Progenitor cell of endocrine pancreas (in vitro differentiated cells): ENCODE results near the gene NUDT13. TPM values are rescaled to one million over a fixed set of nuclear protein-coding genes. Genes with fewer than 3 reads are reported as not detected.

Source experiments
- DNase-seq: peaks from one replicate; pipeline ENCODE4 v3.0.0; 2021; ENCODE audit warnings: low spot score; ENCODE audit not compliant: unreplicated experiment
- H3K27ac Mint-ChIP-seq: 2 replicates; pipeline ENCODE4 v1.8.0; 2021; ENCODE audit warnings: mild to moderate bottlenecking, moderate library complexity, mixed read lengths
- H3K27me3 Mint-ChIP-seq: 2 replicates; pipeline ENCODE4 v1.8.0; 2021; ENCODE audit warnings: mixed read lengths
- H3K36me3 Mint-ChIP-seq: 2 replicates; pipeline ENCODE4 v1.8.0; 2022; ENCODE audit warnings: mixed read lengths; ENCODE audit not compliant: insufficient read depth
- H3K4me1 Mint-ChIP-seq: 2 replicates; pipeline ENCODE4 v1.8.0; 2021; ENCODE audit warnings: low read depth, mixed read lengths
- H3K4me3 Mint-ChIP-seq: 2 replicates; pipeline ENCODE4 v1.8.0; 2021; ENCODE audit warnings: low read depth, mild to moderate bottlenecking, moderate library complexity, mixed read lengths
- H3K9me3 Mint-ChIP-seq: 2 replicates; pipeline ENCODE4 v1.8.0; 2021; ENCODE audit warnings: low read depth, mixed read lengths
- CTCF ChIP-seq: fragments of 200-600 bp; sonication (generic); IDR thresholded peaks from one replicate; pipeline ENCODE4 v1.5.0; 2021; ENCODE audit warnings: antibody characterized with exemption, mild to moderate bottlenecking; ENCODE audit not compliant: unreplicated experiment
- total RNA-seq: library from RNA; stranded (reverse); gene quantifications from 2 replicates; pipeline ENCODE4 v1.2.1, GENCODE V29; 2021

Gene NUDT13
- total RNA-seq, 1 donor from 2014 or later = 3.7 TPM

GRCh38 chr10:73086816-73087215 is 23.4 kb upstream of the NUDT13 start:
- no peak for TF ChIP-seq CTCF
- Mint-ChIP-seq H3K36me3 (no peaks in the 10 kb centered on the region), H3K4me3 (no peak overlapping the region), H3K27ac (no peak overlapping the region), H3K4me1 (peaks cover 4% of the 10 kb centered on the region), H3K9me3 (no peaks in the 10 kb centered on the region), H3K27me3 (no peaks in the 10 kb centered on the region)
- DNase-seq = no peak

- H3K27me3 Mint-ChIP-seq = no peaks in the 10 kb centered on the region
- no peak for DNase-seq
- no peaks in the 10 kb centered on the region for H3K9me3 Mint-ChIP-seq
- H3K4me3 Mint-ChIP-seq = no peak overlapping the region
- no peak overlapping the region for H3K27ac Mint-ChIP-seq
- TF ChIP-seq CTCF = no peak
- H3K36me3 Mint-ChIP-seq = no peaks in the 10 kb centered on the region
- peaks cover 1% of the 10 kb centered on the region for H3K4me1 Mint-ChIP-seq
Observed at GRCh38 chr10:73088304-73088703, 22.0 kb upstream of the NUDT13 start.

- no peak for TF ChIP-seq CTCF
- Mint-ChIP-seq H3K36me3 (no peaks in the 10 kb centered on the region), H3K27ac (peak overlapping the region; percentile 27), H3K9me3 (no peaks in the 10 kb centered on the region), H3K27me3 (no peaks in the 10 kb centered on the region), H3K4me1 (peaks cover 18% of the 10 kb centered on the region), H3K4me3 (no peak overlapping the region)
- no peak for DNase-seq
Observed at GRCh38 chr10:73092830-73093229, 17.4 kb upstream of the NUDT13 start.

- peak overlapping the region; percentile 93 for H3K4me3 Mint-ChIP-seq
- no peak for TF ChIP-seq CTCF
- H3K27me3 Mint-ChIP-seq = no peaks in the 10 kb centered on the region
- DNase-seq = no peak
- peaks cover 19% of the 10 kb centered on the region for H3K4me1 Mint-ChIP-seq
- H3K36me3 Mint-ChIP-seq = no peaks in the 10 kb centered on the region
- H3K9me3 Mint-ChIP-seq = no peaks in the 10 kb centered on the region
- H3K27ac Mint-ChIP-seq = no peak overlapping the region
Observed at GRCh38 chr10:73093922-73094850, 16.1 kb upstream of the NUDT13 start.

GRCh38 chr10:73094986-73095480 is 15.2 kb upstream of the NUDT13 start:
- Mint-ChIP-seq H3K36me3 (no peaks in the 10 kb centered on the region), H3K4me3 (peak overlapping the region; percentile 93)

More at GRCh38 chr10:73094986-73095480, 15.2 kb upstream of the NUDT13 start:
- H3K27ac Mint-ChIP-seq = peak overlapping the region; percentile 94
- H3K9me3 Mint-ChIP-seq = no peaks in the 10 kb centered on the region
- no peak for DNase-seq
- peaks cover 19% of the 10 kb centered on the region for H3K4me1 Mint-ChIP-seq
- TF ChIP-seq CTCF = no peak
- no peaks in the 10 kb centered on the region for H3K27me3 Mint-ChIP-seq
